Measurements from ENCODE around the gene SAE1.
A peak's percentile ranks its signal among the peaks of the same experiment; 100 is the strongest.

Gene SAE1

GRCh38 chr19:47176071-47176626, 45.5 kb downstream of the SAE1 start:
- no peak overlapping the region for H3K4me3 ChIP-seq (ENCODE audit: control insufficient read depth, low read depth, low read length)
- no peak for TF ChIP-seq CTCF (IDR thresholded peaks at IDR 0.05; ENCODE audit: control insufficient read depth, insufficient read depth, low read depth, low read length, missing control alignments)
- peak; percentile 58 for DNase-seq (ENCODE audit: low read depth)

- DNase-seq (ENCODE audit: low read depth), result peak; percentile 93
- H3K4me3 ChIP-seq (ENCODE audit: control insufficient read depth, low read depth, low read length), result no peak overlapping the region
- TF ChIP-seq CTCF (IDR thresholded peaks at IDR 0.05; ENCODE audit: control insufficient read depth, insufficient read depth, low read depth, low read length, missing control alignments), result no peak
Measured at GRCh38 chr19:47176627-47177090, 46.0 kb downstream of the SAE1 start.

GRCh38 chr19:47179653-47180310, 49.1 kb downstream of the SAE1 start:
- DNase-seq (ENCODE audit: low read depth), result no peak
- no peak overlapping the region for H3K4me3 ChIP-seq (ENCODE audit: control insufficient read depth, low read depth, low read length)
- no peak for TF ChIP-seq CTCF (IDR thresholded peaks at IDR 0.05; ENCODE audit: control insufficient read depth, insufficient read depth, low read depth, low read length, missing control alignments)

- no peak overlapping the region for H3K4me3 ChIP-seq (ENCODE audit: control insufficient read depth, low read depth, low read length)
- TF ChIP-seq CTCF (IDR thresholded peaks at IDR 0.05; ENCODE audit: control insufficient read depth, insufficient read depth, low read depth, low read length, missing control alignments), result no peak
- no peak for DNase-seq (ENCODE audit: low read depth)
Measured at GRCh38 chr19:47183601-47184000, 53.0 kb downstream of the SAE1 start.

GRCh38 chr19:47186446-47187334, 56.1 kb downstream of the SAE1 start:
- no peak for TF ChIP-seq CTCF (IDR thresholded peaks at IDR 0.05; ENCODE audit: control insufficient read depth, insufficient read depth, low read depth, low read length, missing control alignments)
- no peak for DNase-seq (ENCODE audit: low read depth)
- H3K4me3 ChIP-seq (ENCODE audit: control insufficient read depth, low read depth, low read length), result no peak overlapping the region

- no peak overlapping the region for H3K4me3 ChIP-seq (ENCODE audit: control insufficient read depth, low read depth, low read length)
- no peak for TF ChIP-seq CTCF (IDR thresholded peaks at IDR 0.05; ENCODE audit: control insufficient read depth, insufficient read depth, low read depth, low read length, missing control alignments)
- DNase-seq (ENCODE audit: low read depth), result no peak
Measured at GRCh38 chr19:47187335-47187655, 56.7 kb downstream of the SAE1 start.

Measured in AG09309 (cell line).